NCI-H2081 (cell line): Measurements from ENCODE around the gene SPEF1.
"Not testable (repeated sequence)": the region's sequence is repeated elsewhere in the genome, so short reads cannot be mapped to it uniquely, and the experiment has no call there.

Experiments
- DNase-seq, 2 experiments: peaks; one replicate each; lab custom pipeline; 2025; lab: John Stamatoyannopoulos, UW

SPEF1 gene

DNA sequence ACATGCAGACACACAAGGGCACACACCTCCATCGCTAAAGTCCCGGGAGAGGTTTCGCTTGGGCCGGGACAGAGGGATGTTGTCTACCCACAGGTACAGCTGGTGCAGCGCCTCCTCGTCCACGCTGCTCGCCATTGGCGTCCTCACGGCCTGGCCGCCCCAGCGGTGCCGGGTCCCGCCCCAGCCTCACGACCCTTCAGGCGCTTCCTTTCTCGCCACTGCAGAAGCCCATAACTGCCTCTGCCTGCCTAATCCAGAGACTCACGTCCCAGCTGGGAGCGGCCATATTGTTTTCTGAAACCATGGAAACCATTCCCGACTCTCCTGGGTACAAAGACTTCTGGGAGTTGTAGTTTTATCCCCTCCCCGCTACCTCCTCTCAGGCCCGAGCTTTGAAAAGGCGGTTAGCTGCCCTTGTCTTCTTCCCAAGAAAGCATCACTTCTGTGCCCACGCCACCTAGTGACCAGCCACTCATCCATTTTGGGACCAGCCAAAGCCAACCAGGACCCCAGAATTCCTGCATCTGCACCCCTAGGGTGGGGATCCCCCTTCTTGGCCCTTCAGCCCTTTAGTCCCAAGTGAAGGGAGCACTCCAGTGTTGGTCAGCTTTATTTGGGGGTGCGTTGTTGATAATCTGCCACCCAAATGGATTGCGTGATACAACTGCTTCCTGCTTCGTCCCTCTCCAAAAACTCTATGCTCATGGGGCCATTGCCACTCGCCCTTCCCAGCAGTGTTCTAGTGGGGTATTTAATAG lies at the start of gene SPEF1:
SPEF1 (minus strand) TSS at position 296 of the 758 bp plus-strand sequence; CDS start at position 135, 161 bp downstream.
- peak; percentile 84 to 90 for DNase-seq

DNA sequence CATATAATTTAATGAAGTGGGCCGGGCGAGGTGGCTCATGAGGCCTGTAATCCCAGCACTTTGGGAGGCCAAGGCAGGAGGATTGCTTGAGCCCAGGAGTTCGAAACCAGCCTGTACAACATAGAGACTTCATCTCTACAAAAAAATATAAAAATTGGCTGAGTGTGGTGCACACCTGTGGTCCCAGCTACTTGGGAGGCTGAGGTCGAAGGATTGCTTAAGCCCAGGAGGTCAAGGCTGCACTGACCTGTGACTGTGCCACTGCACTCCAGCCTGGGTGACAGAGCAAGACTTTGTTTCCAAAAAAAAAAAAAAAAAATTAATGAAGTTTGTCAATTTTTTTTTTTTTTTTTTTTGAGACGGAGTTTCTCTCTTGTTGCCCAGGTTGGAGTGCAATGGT lies 48.6 kb upstream of the SPEF1 start:
- not testable (repeated sequence) for DNase-seq

DNA sequence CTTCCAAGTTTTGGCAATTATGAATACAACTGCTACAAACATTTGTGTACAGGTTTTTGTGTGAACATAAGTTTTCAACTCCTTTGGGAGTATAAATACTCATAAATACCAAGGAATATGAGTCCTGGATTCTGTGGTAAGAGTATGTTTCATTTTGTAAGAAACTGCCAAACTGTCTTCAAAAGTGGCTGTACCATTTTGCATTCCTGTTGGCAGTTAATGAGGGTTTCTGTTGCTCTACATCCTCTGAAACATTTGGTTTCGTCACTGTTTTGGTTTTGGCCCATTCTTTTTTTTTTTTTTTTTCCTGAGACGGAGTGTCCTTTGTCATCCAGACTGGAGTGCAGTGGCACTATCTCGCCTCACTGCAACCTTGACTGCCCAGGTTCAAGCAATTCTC lies 47.5 kb upstream of the SPEF1 start:
- no peak for DNase-seq

DNA sequence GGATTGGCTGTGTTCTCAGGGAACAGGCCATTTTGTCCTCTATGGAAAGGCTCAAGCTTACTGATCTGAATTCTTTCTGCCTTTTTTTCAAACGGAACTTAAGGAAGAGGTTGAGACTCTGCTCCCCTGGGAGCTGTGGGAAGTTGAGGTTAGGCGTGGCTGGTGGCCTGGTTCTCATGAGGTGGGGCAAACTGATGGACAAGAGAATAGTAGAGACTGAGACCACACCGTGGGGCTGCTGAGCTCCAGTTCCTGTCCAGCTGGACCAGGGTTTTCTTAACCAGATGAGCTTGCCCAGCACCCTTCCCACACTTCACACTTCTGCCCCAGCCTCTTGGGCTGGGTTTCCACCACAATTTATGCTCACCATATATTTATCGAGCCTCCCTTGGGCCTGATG lies 45.2 kb upstream of the SPEF1 start:
- no peak for DNase-seq

DNA sequence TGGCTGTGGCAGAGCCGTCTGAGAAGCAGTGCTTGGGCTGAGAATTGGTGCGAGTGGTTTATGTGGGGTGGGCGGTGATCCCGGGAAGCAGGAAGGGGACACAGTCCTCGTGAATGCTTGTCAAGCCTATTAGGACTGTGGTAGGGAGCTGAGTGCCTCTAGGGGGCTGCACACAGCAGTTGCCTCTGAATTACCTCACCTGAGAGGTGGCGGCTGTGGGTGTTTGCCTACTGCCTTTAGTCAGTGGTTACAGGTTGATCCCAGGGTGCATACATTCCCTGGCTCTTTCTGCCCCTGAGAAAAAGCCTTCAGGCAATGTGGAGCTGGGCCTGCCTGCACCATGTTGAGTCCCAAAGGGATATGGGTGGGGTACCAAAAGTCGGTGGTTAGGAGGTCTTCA lies 44.3 kb upstream of the SPEF1 start:
- DNase-seq = no peak

- DNase-seq = no peak
Measured at GRCh38 chr20:3823881-3824280, 42.6 kb upstream of the SPEF1 start.

DNA sequence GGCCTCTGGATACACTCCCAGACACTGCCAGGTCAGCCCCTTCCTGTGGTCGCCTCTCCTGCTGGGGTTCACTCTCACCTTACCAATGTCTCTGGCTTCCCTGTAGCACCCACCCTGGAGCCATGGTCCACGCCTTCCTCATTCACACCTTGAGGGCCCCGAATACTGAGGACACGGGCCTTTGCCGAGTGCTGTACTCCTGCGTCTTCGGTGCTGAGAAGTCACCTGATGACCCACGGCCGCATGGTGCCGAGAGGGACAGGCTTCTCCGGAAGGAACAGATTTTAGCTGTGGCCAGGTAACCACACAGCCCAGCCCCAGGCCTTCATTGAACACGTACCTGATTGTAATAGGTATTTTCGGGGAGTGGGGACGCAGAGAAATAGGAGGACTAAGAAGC lies 40.7 kb upstream of the SPEF1 start:
- no peak for DNase-seq

GRCh38 chr20:3820901-3821727 lies 39.9 kb upstream of the SPEF1 start:
- DNase-seq = no peak

DNA sequence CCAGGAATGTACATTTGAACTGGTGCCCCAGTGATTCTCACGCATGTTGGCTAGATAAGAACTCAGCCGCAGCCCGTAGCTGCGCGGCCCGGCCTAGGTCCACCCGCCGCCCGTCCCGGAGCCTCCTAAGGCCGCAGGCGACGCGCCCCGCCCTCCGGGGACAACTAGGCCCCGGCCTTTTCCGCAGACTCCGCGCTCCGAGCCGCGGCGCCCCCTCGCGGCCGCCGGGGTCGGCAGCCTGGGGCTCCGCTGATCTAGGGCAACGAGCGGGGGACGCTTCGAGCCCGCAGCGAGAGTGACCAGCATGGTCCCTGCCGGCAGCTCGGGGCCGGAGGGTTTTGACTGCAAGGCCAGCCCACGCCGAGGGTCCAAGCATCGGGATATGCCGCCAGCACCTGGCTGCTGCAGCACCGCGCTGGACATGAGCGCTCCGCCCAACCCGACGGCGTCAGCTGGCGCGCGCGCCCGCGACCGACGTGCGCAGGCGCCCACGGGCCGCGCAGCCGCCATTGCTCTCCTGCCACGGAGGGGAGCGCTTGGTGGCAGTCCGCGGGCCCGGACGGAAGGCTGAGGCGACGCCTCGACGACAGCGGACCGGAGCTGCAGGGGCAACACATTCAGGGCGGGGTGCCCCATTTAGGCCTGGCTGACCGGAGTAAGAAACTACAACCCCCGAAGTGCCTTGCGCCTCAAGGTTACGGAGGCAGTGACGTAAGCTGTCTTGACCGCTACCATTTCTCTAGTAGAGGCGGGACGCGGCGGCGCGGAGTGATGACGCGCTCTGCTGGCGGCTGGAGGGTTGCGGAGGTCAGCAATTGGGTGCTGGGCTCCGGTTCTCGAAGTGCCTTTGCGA lies 39.0 kb upstream of the SPEF1 start, which contains the start of gene AP5S1:
AP5S1 (plus strand) TSS at position 500 of the 853 bp plus-strand sequence. CDS start 1,571 bp downstream, outside the sequence.
- peak; percentile 88 to 96 for DNase-seq

GRCh38 chr20:3819411-3820047 lies 38.3 kb upstream of the SPEF1 start:
- DNase-seq = no peak

DNA sequence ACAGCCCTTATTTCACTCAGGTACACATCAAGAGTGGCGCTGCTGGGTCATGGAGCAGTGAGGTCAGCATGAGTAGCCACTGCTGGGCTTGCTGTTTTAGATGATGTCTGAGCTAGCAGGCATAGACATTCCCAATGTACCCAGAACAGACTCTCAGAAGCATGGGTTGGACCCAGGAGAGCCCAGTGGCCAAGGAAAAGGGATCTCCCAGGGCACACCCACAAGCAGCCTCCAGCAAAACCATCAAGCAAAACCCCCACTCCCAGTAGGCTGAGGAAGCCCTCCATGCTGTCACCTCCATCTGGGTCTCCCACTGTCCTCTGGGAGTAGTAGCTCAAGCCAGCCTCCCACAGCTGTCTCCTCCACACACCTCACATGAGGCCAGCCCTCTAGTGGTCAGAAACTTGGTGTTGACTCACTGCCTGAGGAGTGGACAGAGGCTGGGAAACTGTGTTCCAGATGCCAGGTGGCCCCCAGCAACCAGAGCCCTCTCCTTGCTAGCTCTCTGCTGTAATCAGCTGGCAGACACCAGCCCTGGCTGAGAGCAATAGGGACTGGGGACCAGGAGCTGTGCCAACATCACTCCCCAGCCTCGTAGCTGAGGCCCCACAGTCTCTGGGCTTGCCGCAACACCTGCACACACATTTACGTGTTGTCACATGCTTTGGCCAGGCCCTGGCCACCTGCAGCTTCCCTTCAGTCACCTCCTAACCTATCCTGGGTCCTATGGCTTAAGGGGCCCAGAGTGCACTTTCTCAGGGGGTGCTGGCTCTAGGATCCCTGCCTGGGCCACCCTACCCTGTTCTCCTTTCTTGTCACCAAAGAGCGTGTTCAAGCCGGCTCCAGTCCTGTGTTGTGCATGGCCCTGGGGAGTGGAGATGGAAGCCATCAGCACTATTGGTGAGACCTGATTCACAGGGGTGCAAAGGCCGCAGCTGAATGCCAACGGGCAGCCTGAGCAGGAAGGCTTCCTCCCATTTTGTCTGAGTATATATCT lies 37.2 kb upstream of the SPEF1 start:
- DNase-seq = peak; percentile 43 to 77

DNA sequence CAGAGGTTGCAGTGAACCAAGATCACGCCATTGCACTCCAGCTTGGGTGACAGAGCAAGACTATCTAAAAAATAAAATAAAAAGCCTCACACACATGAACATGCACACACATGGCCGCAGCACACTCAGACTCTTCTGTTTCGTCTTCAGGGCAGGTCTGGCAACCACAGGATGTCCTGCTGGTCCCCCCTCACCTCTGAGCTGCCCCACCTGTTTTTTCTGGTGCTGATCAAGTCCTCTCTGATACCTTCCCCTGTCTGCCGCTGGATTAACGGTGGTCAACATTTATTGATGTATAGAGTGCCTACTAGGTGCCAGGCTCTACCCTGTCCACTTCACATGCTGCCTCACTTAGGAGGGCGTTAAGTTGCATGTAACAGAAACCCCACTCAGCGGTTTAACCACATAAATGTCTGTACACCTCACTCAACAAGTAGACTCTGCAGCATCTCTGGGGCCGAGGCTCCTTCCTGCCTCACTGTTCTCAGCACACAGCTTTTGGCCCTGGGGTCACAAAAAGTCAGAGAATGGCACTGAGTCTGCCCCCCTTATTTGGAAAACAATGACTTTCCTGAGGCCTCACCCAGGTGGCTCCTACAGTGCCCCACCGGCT lies 34.6 kb upstream of the SPEF1 start:
- no peak for DNase-seq

GRCh38 chr20:3814928-3815495 lies 33.8 kb upstream of the SPEF1 start:
- DNase-seq = no peak

DNA sequence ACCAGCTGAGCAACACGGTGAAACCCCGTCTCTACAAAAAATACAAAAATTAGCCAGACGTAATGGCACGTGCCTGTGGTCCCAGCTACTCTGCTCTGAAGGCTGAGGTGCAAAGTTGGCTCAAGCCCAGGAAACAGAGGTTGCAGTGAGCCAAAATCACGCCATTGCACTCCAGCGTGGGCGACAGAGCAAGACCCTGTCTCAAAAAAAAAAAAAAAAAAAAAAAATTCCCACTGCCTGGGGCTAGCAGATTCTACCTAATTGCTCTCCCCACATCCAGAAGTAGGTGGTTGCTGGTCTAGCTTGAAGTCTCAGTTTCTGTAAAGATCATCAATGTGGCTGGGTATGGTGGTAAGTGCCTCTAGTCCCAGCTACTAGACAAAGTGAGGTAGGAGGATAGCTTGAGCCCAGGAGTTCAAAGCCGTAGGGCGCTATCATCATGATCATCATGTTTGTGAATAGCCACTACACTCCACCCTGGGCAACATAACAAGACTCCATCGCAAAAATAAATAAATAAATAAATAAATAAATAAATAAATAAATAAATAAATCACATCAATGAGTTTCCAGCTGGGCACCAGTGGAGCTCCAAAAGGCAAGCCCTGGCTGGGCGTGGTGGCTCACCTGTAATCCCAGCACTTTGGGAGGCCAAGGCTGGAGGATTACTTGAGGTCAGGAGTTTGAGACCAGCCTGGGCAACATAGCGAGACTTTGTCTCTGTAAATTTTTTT lies 32.8 kb upstream of the SPEF1 start:
- DNase-seq = no peak

DNA sequence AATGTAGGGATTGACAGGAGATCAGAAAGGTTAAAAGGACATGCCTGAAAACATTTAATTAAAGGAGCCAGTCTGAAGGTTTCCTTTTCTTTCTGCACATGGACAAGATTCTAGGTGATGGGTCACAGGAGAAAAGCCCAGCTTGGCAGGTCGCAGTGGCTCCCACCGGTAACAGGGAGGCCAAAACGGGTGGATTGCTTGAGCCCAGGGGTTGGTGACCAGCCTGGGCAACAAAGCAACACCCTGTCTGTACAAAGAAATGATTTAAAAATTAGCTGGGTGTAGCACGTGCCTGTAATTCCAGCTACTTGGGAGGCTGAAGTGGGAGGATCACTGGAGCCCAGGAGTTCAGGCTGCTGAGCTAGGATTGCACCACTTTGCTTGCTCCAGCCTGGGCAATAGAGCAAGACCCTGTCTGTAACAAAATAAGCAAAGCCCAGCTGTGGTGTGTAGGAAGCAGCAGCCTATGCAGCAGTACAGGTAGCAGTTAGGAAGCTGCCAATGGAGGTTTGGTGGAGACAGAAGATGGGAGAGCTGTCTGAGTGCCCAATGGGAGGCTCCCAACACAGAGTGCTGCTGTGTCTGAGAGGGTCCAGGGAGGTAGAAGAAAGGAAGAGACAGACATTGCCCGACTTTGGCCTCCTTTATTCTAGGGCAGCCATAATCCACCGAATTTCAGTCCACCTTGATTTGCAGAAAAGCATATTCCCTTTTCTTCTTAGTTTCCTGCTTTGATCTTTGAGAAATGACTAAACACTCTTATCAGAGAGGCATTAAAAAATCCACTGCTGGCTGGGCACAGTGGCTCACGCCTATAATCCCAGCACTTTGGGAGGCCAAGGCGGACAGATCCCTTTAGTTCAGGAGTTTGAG lies 32.0 kb upstream of the SPEF1 start:
- DNase-seq = no peak

GRCh38 chr20:3812259-3812681 lies 31.0 kb upstream of the SPEF1 start:
- no peak for DNase-seq

DNA sequence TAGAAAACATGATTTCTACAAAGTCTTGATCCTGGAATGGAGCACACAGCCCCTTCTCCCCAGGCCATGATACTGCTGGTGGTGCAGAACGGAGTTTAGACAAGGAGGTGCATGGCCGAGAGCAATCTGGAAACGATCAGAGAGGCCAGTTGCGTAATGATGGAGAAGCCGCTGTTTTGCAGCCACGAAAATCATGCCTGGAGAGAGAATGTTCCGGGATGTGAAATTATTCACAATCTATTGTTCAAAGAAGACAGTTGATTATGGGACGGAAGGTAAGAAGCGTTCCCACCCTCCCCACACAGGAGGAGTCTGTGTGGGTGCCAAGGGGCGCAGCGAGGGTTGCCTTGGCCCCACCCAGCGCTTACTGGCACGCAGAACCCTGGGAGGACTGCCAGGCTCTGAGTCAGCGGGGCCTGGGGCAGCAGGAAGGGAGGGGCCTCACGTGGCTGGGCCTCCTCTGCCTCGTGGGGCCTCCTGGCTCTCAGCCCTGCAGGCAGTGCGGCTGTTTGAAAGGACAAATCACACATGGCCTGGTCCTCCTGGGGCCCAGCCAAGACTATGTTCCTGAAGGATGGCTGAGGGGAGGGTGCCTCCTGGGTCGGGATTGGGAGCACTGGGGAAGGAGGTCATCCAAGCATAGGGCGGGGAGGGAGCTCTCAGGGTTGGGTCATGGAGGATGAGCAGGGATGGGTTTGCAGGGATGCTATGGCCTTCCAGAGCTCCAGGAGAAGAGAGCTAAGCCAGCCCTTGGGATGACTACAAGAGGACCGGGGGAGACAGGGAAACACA lies 30.4 kb upstream of the SPEF1 start:
- peak; percentile 97 to 98 for DNase-seq
